ENCODE data around the gene CLDN8.

DNA sequence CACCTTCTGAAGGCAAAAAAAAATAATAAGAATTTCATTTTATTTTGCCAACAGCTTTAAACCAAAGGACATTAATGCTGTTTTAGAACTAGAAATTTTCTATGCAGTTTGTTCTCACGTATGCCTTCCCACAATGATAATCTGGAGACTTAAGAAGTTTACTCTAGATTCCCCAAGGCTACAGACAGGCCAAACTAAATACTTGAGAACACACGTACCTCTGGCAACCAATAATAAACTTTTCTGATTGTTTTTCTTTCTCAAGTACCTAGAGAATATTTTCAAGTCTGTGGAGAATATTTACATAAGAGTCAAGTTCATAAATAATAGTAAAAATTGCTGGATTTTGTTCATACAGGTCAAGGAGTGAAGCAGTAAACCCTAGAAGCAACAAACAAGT lies 15.9 kb downstream of the CLDN8 start:
- TF ChIP-seq, protein P1, sequence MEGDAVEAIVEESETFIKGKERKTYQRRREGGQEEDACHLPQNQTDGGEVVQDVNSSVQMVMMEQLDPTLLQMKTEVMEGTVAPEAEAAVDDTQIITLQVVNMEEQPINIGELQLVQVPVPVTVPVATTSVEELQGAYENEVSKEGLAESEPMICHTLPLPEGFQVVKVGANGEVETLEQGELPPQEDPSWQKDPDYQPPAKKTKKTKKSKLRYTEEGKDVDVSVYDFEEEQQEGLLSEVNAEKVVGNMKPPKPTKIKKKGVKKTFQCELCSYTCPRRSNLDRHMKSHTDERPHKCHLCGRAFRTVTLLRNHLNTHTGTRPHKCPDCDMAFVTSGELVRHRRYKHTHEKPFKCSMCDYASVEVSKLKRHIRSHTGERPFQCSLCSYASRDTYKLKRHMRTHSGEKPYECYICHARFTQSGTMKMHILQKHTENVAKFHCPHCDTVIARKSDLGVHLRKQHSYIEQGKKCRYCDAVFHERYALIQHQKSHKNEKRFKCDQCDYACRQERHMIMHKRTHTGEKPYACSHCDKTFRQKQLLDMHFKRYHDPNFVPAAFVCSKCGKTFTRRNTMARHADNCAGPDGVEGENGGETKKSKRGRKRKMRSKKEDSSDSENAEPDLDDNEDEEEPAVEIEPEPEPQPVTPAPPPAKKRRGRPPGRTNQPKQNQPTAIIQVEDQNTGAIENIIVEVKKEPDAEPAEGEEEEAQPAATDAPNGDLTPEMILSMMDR (IDR thresholded peaks at IDR 0.05; ENCODE audit: low read depth, low read length, poor library complexity, severe bottlenecking), result no peak
- TF ChIP-seq EZH2phosphoT487 (IDR thresholded peaks at IDR 0.05; ENCODE audit: borderline replicate concordance, low read length), result no peak

Measured in DOHH2 (cell line).